Measurements from ENCODE around the gene WDR77.

GRCh38 chr1:111444031-111444430 lies 5.0 kb downstream of the WDR77 start:
- no peak for TF ChIP-seq GATA2 (IDR thresholded peaks at IDR 0.05; ENCODE audit: low read depth, low read length)
- TF ChIP-seq GATA3 (IDR thresholded peaks at IDR 0.05; ENCODE audit: low read depth, low read length) = no peak
